KMS-11 (cell line): ENCODE measurements around the gene UGT1A7.

Experiments used
- H2AFZ ChIP-seq: fragments of 200-600 bp; sonication (generic); 2 replicates; pipeline ENCODE4 v1.6.1; 2016; ENCODE audit warnings: antibody characterized with exemption, mixed run types, low read depth
- H3K27ac ChIP-seq: fragments of 200-600 bp; sonication (generic); 2 replicates; pipeline ENCODE4 v1.6.1; 2016; ENCODE audit warnings: mild to moderate bottlenecking, mixed run types
- H3K27me3 ChIP-seq: fragments of 200-600 bp; sonication (generic); 2 replicates; pipeline ENCODE4 v1.6.1; 2017; ENCODE audit warnings: mild to moderate bottlenecking, low read depth, mixed run types, moderate library complexity; ENCODE audit not compliant: insufficient read depth
- H3K36me3 ChIP-seq: fragments of 200-600 bp; sonication (generic); 2 replicates; pipeline ENCODE4 v1.6.1; 2017; ENCODE audit warnings: mild to moderate bottlenecking, mixed run types; ENCODE audit not compliant: insufficient read depth
- H3K4me1 ChIP-seq: fragments of 200-600 bp; sonication (generic); 2 replicates; pipeline ENCODE4 v1.6.1; 2016; ENCODE audit warnings: mild to moderate bottlenecking, low read depth, mixed run types; ENCODE audit not compliant: poor library complexity, severe bottlenecking
- H3K4me2 ChIP-seq: fragments of 200-600 bp; sonication (generic); 2 replicates; pipeline ENCODE4 v1.7.0; 2016; ENCODE audit warnings: mild to moderate bottlenecking, mixed run types
- H3K4me3 ChIP-seq: fragments of 200-600 bp; sonication (generic); IDR thresholded peaks from 2 replicates; pipeline ENCODE4 v1.6.1; 2017; ENCODE audit warnings: low read depth, low read length, mixed read lengths; ENCODE audit not compliant: insufficient read depth
- H3K79me2 ChIP-seq: fragments of 200-600 bp; sonication (generic); 2 replicates; pipeline ENCODE4 v1.6.1; 2016; ENCODE audit warnings: low read depth, mixed run types; ENCODE audit not compliant: insufficient read depth
- H3K9ac ChIP-seq: fragments of 200-600 bp; sonication (generic); 2 replicates; pipeline ENCODE4 v1.6.1; 2016; ENCODE audit warnings: mild to moderate bottlenecking, mixed run types
- H4K20me1 ChIP-seq: fragments of 200-600 bp; sonication (generic); 2 replicates; pipeline ENCODE4 v1.6.1; 2016; ENCODE audit warnings: mild to moderate bottlenecking, mixed run types; ENCODE audit not compliant: insufficient read depth
- TF ChIP-seq, protein P1 (sequence below): fragments of 200-600 bp; sonication (generic); conservative IDR thresholded peaks from 2 replicates; pipeline ENCODE4 v1.6.1; 2017; ENCODE audit warnings: low read depth, mild to moderate bottlenecking, antibody characterized with exemption, low read length, moderate library complexity, mixed read lengths

UGT1A7 gene

DNA sequence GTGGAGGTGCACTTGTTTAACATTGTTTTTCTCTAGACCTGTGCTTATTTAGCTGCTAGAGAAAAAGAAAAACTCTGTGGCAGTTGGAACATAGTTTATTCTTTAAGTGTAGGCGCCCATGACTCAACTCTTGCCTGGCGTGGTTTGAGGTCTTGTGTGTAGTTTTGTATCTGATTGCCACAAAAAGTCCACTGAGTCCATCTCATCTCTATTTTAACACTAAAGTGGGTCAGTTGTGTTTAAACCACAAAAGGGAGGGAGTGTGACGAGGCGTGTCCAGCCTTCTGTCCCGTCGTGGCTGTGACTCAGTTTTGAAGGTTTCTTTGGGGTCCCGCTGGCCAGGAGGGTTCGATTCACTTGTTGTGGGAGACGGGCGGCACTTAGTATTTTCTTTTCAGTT lies 25.3 kb upstream of the UGT1A7 start:
- TF ChIP-seq, protein P1, sequence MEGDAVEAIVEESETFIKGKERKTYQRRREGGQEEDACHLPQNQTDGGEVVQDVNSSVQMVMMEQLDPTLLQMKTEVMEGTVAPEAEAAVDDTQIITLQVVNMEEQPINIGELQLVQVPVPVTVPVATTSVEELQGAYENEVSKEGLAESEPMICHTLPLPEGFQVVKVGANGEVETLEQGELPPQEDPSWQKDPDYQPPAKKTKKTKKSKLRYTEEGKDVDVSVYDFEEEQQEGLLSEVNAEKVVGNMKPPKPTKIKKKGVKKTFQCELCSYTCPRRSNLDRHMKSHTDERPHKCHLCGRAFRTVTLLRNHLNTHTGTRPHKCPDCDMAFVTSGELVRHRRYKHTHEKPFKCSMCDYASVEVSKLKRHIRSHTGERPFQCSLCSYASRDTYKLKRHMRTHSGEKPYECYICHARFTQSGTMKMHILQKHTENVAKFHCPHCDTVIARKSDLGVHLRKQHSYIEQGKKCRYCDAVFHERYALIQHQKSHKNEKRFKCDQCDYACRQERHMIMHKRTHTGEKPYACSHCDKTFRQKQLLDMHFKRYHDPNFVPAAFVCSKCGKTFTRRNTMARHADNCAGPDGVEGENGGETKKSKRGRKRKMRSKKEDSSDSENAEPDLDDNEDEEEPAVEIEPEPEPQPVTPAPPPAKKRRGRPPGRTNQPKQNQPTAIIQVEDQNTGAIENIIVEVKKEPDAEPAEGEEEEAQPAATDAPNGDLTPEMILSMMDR, result no peak
- no peak overlapping the region for H2AFZ ChIP-seq
- H3K27me3 ChIP-seq, result no peaks in the 10 kb centered on the region
- no peak overlapping the region for H3K4me2 ChIP-seq
- H3K9ac ChIP-seq, result no peak overlapping the region
- no peaks in the 10 kb centered on the region for H3K79me2 ChIP-seq
- no peak overlapping the region for H3K27ac ChIP-seq
- no peaks in the 10 kb centered on the region for H4K20me1 ChIP-seq
- H3K4me1 ChIP-seq, result no peaks in the 10 kb centered on the region
- H3K4me3 ChIP-seq, result no peak overlapping the region
- H3K36me3 ChIP-seq, result no peaks in the 10 kb centered on the region

DNA sequence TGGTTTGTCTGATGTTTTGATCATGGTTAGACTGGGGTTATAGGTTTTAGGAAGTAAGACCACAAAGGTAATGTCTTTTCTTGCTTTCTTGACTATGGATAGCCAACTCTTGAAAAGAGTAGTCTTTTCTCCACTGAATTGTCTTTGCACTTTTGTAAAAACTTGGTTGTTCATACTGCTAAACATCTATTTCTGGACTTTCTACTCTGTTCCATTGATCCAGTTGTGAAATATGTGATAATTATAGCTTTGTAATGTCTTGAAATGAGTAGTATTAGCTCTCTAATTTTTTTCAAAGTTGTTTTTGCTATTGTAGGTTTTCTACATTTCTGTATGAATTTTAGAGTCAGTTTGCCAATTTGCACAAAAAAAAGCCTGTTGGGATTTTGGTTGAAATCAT lies 23.1 kb upstream of the UGT1A7 start:
- H3K36me3 ChIP-seq, result no peaks in the 10 kb centered on the region
- no peaks in the 10 kb centered on the region for H3K27me3 ChIP-seq
- no peaks in the 10 kb centered on the region for H3K4me1 ChIP-seq
- TF ChIP-seq, protein P1, result no peak
- no peak overlapping the region for H3K9ac ChIP-seq
- H4K20me1 ChIP-seq, result no peaks in the 10 kb centered on the region
- no peak overlapping the region for H3K4me3 ChIP-seq
- H2AFZ ChIP-seq, result no peak overlapping the region
- H3K27ac ChIP-seq, result no peak overlapping the region
- no peak overlapping the region for H3K4me2 ChIP-seq
- no peaks in the 10 kb centered on the region for H3K79me2 ChIP-seq

DNA sequence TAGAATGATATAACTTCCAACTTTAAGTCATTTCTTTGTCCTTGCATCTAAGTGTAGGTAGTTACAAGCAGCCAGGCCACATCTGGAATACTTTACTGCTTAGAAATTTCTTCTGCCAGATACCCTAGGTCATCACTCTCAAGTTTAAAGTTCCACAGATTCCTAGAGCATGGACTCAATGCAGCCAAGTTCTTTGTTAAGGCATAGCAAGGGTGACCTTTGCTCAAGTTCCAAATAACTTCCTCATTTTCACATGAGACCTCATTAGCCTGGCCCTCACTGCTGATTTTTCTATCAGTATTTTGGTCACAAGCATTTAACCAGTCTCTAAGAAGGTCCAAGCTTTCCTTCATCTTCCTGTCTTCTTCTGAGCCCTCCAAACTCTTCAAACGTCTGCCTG lies 17.8 kb upstream of the UGT1A7 start:
- no peak overlapping the region for H3K4me2 ChIP-seq
- no peak overlapping the region for H3K9ac ChIP-seq
- TF ChIP-seq, protein P1, result no peak
- H2AFZ ChIP-seq, result no peak overlapping the region
- no peaks in the 10 kb centered on the region for H3K4me1 ChIP-seq
- no peak overlapping the region for H3K4me3 ChIP-seq
- no peaks in the 10 kb centered on the region for H3K27me3 ChIP-seq
- no peak overlapping the region for H3K27ac ChIP-seq
- H4K20me1 ChIP-seq, result no peaks in the 10 kb centered on the region
- H3K36me3 ChIP-seq, result no peaks in the 10 kb centered on the region
- H3K79me2 ChIP-seq, result no peaks in the 10 kb centered on the region

DNA sequence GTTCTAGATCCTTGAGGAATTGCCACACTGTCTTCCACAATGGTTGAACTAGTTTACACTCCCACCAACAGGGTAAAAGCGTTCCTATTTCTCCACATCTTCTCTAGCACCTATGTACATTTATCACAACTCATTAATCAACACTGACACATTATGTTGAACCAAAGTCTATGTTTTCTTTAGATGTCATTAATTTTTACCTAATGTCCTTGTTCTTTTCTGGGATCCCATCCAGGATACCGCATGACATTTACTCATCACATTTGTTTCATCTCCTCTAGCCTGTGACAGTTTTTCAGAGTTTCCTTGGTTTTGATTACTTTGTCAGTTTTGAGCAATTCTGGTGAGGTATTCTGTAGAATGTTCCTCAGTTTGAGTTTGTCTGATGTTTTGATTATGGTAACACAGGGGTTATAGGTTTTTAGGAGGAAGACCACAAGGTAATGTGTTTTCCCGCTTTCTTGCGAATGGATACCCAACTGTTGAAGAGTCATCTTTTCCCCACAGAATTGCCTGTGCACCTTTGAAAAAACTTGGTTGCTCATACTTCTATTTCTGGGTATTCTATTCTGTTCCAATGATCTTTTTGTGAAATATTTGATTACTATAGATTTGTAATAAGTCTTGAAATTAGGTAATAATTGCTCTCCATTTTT lies 13.0 kb upstream of the UGT1A7 start:
- no peaks in the 10 kb centered on the region for H3K27me3 ChIP-seq
- H3K27ac ChIP-seq, result no peak overlapping the region
- no peak overlapping the region for H2AFZ ChIP-seq
- no peaks in the 10 kb centered on the region for H3K4me1 ChIP-seq
- TF ChIP-seq, protein P1, result no peak
- H3K4me3 ChIP-seq, result no peak overlapping the region
- H3K9ac ChIP-seq, result no peak overlapping the region
- no peaks in the 10 kb centered on the region for H3K79me2 ChIP-seq
- no peaks in the 10 kb centered on the region for H3K36me3 ChIP-seq
- H4K20me1 ChIP-seq, result no peaks in the 10 kb centered on the region
- no peak overlapping the region for H3K4me2 ChIP-seq
